HG03095 (cell line): ENCODE data around the gene BDKRB1.

Experiments
- ATAC-seq: cut with Tn5 transposase; IDR thresholded peaks from one replicate; pipeline ENCODE4 v1.9.1; 2021; ENCODE audit warnings: moderate library complexity; ENCODE audit not compliant: unreplicated experiment

The BDKRB1 gene

GRCh38 chr14:96260341-96260821, 4.4 kb downstream of the BDKRB1 start:
- ATAC-seq: no peak

- no peak for ATAC-seq
Measured at GRCh38 chr14:96261053-96261452, 5.0 kb downstream of the BDKRB1 start.

GRCh38 chr14:96261772-96262655, 6.0 kb downstream of the BDKRB1 start:
- ATAC-seq: no peak

GRCh38 chr14:96263347-96264199, 7.6 kb downstream of the BDKRB1 start:
- no peak for ATAC-seq

GRCh38 chr14:96264200-96264553, 8.2 kb downstream of the BDKRB1 start:
- no peak for ATAC-seq

- ATAC-seq: no peak
Measured at GRCh38 chr14:96264853-96265252, 8.8 kb downstream of the BDKRB1 start.

GRCh38 chr14:96265383-96266095, 9.5 kb downstream of the BDKRB1 start:
- ATAC-seq: no peak

- ATAC-seq: no peak
Measured at GRCh38 chr14:96267336-96267735, 11.3 kb downstream of the BDKRB1 start.

- no peak for ATAC-seq
Measured at GRCh38 chr14:96267916-96268315, 11.9 kb downstream of the BDKRB1 start.

GRCh38 chr14:96268431-96269358, 12.7 kb downstream of the BDKRB1 start:
- ATAC-seq: no peak

- ATAC-seq: no peak
Measured at GRCh38 chr14:96269359-96269710, 13.3 kb downstream of the BDKRB1 start.

GRCh38 chr14:96270565-96271420, 14.8 kb downstream of the BDKRB1 start:
- ATAC-seq: no peak

GRCh38 chr14:96271421-96271762, 15.4 kb downstream of the BDKRB1 start:
- no peak for ATAC-seq

GRCh38 chr14:96272777-96273473, 16.9 kb downstream of the BDKRB1 start:
- ATAC-seq: no peak

- ATAC-seq: no peak
Measured at GRCh38 chr14:96273629-96274028, 17.6 kb downstream of the BDKRB1 start.

GRCh38 chr14:96274122-96274521, 18.1 kb downstream of the BDKRB1 start:
- no peak for ATAC-seq

- ATAC-seq: no peak
Measured at GRCh38 chr14:96274543-96274942, 18.5 kb downstream of the BDKRB1 start.

- ATAC-seq: no peak
Measured at GRCh38 chr14:96275177-96276112, 19.4 kb downstream of the BDKRB1 start.
